Ecto neural progenitor cell (in vitro differentiated cells): ENCODE measurements around the gene NGEF.

Experiments
- DNase-seq: peaks from one replicate; pipeline ENCODE4 v3.0.0-alpha.2; 2018; ENCODE audit warnings: low spot score

NGEF gene

GRCh38 chr2:232898592-232899543 is 114.2 kb downstream of the NGEF start:
- no peak for DNase-seq

DNA sequence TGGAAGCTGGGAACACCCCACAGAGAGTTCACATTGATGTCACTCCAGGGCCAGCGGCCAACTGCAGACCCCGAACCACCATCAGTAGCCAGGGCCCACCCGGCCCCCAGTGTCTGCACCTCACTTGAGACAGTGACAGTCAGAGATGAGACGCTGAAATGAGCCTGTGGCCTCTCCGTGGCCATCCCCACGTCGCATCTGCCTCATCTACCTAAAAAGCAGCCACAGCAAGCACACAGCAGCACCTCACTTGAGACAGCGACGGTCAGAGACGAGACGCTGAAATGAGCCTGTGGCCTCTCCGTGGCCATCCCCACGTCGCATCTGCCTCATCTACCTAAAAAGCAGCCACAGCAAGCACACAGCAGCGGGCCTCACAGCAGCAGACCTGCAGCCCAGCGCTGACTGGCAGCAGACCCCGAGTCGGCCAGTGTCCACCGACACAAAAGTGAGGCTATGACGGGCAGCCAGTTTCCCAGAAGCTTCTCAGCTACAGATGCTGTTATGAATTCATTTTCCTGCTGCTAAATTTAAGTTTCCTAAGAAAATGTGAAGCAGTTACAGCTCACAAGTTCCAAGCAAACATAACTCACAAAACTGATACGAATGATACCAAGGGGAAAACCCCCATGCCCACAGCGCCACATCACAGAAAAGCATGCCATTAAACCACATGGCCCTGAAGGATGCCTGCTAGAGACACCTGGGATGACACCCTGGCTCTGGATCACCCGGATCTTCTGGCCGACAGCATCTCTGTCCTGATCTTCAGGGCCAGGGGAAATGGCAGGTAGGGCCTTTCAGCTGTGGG is 115.3 kb downstream of the NGEF start:
- no peak for DNase-seq

- DNase-seq: no peak
Measured at GRCh38 chr2:232896720-232897597, 116.1 kb downstream of the NGEF start.

GRCh38 chr2:232896111-232896510 is 116.9 kb downstream of the NGEF start:
- DNase-seq: no peak

- peak; percentile 40 for DNase-seq
Measured at GRCh38 chr2:232894746-232895145, 118.3 kb downstream of the NGEF start.

DNA sequence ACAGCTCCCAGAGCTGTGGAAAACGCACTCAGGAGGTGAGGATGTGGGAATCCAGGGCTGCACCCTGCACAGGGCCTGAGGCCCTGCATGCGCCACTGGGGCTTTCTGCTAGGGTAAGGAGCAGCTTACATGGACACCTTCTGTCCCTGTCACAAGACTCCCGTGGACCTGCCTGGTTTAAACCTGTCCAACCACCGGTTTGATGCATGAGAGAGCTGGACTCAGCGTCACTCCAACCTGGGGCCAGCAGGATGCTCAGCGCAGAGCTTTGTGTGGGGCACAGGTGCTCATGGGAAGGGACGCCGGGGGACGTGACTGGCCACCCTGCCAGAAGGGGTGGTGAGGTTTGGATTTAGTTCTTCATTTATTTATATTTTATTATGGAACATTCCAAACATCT is 118.8 kb downstream of the NGEF start:
- peak; percentile 37 for DNase-seq

DNA sequence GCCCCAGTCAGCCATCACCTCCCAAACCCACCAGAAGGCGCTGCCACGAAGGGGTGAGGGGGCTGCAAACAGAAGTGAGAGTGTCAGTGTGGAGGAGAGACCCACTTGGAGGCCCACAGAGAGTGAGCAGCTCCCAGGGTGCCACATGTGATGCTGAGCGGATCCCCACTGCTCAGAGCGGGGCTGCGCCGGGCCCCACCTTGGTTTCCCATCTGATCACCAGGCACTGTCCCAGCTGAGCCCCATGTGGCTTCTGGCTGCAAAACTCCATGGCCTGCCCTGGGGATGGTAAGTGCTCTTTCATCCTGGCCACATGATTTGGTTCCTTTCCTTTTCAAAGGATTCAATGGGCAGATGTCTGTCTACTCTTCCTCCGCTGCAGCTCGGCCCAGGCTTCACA is 119.2 kb downstream of the NGEF start:
- DNase-seq: peak; percentile 41

DNA sequence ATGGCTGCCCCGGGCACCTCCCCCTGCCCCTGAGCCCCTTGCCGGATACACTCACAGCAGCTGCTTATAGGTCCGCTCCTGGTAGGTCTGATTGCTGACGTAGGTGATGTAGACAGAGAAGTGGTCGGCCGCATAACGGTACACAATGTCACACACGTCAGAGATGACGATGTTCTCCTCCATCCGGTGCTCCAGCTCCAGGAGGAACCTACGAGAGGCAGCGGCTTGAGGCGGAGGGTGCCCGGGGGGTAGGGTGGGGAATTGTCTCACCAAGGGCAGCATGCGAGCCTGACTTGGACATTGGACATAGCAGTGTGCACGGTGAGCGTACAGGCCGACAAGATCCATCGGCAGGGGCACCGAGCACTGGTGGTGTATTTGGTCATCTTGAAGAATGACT is 120.2 kb downstream of the NGEF start:
- peak; percentile 38 for DNase-seq

DNA sequence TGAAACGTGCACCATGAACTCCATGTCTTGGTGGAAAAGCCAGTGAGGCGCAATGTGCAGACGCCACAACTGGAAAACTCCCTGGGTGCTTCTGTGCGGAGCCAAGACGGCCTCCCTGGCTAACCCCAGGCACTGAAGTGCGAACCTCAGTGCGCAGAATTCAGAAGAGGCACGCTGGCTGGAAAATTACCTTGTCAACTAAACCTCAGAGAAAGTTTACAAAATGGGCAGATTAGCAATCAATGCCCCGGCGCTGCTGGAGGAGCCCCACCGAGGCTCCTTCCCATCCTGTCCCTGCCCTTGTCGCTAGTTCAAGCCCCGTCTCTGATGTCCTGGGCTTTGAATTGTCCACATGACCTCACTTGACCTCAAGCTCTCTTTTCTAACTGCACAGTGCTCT is 120.8 kb downstream of the NGEF start:
- no peak for DNase-seq

DNA sequence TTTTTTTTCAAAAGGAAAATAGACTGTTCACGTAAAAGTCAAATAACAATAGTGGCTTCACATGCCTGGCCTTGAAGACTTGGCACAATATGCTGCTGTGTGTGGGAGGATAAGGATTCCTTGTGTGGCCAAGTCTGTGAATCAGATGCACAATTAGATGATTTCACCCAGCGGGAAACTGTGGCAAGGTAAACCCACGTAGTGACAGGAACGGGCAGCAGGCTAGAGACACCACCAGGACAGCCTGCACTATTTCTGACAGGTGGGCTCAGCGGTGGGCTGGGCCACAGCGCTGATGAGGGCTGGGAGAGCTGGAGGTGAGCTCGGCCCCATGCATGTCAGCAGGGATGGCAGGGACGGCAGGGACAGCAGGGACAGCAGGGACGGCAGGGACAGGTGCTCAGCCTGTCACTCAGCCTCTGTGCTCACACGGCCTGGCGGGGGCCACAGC is 121.4 kb downstream of the NGEF start:
- DNase-seq: peak; percentile 38

DNA sequence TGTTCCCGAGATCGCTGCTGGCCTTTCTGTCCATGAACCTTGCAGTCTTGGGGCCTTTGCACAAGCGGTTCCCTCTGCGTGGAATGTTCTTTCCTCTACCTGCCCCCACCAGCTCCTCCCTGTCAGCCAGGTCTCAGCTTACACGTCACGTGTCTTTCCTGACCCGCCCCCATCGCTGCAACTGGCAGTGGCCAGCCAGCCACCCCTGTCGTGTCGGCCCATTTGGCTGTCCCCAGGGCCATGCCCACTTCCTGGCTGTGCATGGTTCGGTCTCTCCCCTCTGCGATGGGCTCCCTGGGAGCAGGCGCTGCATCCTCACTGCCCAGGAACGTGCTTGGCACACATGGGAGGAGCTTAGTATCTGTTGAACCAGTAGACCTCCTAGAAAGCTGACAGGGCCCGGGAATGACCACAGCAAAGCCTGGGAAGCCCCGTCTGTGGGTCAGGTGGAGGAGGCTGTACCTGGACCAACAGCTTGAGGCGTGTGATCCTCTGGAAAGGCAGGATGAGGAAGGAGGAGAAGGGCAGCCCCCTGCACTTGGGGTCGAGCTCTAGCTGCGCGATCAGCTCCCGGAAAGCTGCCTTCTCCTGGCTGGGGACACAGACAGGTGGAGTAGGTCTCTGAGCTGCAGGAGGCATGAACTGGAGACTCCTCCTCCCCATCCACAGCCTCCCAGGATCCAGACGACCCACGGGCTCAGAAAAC is 122.0 kb downstream of the NGEF start:
- peak; percentile 77 for DNase-seq

- no peak for DNase-seq
Measured at GRCh38 chr2:232890536-232890895, 122.5 kb downstream of the NGEF start.

DNA sequence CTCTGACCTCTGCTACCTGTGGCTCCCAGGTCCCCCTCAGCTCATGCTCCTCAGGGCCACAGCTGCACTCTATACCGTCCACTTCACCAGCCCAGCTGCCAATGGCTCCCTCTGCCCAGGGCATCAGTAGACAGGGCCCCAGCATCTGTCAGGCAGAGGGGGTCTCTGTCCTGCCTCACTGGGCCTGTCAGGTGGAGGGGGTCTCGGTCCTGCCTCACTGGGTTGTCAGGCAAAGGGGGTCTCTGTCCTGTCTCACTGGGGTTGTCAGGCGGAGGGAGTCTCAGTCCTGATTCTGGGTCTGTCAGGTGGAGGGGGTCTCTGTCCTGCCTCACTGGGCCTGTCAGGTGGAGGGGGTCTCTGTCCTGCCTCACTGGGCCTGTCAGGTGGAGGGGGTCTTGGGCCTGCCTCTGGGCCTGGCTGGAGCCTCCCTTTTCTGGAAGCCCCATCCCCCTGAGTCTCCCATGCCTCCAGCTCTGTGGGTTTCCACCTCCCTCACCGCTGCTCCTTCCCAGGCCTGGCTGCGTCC is 123.1 kb downstream of the NGEF start:
- DNase-seq: peak; percentile 43

- DNase-seq: peak; percentile 34
Measured at GRCh38 chr2:232888839-232889529, 124.1 kb downstream of the NGEF start.

- DNase-seq: no peak
Measured at GRCh38 chr2:232888099-232888836, 124.8 kb downstream of the NGEF start.

DNA sequence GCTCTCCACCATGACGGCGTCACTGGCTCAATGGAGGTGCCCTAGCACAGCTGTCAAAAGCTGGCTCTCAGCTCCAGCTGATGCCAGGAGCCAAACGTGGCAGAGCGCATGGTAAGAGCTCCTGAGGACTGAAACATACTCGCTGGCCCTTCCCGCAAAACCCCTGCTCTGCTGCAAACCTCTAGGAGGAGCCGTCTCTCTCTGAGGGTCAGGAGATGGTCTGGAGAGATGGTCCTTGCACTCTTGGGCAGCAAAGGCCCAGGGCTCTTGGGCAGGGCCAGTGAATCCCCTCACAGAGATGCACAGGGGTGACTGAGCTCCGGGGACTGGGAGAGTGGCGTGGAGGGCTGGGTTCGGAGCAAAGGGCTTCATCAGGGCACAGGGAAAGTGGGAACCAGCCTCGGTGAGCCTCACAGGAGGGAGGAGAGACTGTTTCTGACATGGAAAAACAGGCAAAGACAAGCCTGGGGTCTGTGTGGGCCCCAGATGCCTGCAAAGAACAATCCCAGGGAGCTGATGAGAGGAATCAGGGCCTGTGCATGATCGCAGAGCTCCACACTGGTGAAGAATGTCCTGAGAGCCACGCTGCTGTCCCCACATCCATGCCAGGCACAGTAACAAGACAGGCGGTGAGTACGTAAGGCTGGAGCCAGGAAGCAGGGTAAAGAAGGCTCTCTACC is 125.7 kb downstream of the NGEF start:
- peak; percentile 58 for DNase-seq

DNA sequence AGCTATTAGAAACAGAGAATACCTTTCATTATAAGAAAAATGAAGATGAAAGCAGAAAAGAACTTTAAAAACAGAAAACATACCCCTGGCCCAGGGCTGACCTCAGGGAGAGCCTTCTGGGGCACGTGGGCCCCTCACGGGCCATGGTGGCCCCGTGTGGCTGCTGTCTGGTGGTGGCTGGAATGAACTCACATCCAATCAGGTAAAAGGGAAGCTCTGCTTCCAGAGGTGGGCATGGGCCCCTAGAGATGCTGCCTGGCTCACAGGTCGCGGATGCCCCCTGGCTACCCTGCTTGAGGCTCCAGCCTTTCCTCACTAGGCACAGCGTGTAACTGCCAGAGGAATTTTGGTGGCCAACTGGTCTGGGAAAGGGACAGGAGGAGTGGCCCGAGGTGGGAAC is 126.4 kb downstream of the NGEF start:
- peak; percentile 39 for DNase-seq

DNA sequence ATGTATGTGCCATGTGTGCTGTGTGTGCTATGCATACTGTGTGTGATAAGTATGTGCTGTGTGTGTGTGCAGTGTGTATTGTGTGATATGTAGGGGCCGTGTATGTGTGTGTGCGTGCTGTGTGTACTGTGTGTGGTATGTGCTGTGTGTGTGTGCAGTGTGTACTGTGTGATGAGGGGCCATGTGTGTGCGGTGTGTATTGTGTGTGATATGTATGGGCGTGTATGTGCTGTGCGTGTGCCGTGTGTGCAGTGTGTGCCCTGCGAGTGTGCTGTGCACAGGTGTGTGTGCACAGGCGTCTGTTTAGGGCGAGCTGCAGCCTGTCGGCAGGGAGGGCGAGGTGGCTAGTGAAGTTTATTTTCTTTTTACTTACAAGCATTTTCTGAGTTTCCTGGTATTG is 126.9 kb downstream of the NGEF start:
- DNase-seq: no peak

GRCh38 chr2:232885264-232885961 is 127.6 kb downstream of the NGEF start:
- no peak for DNase-seq
